Activated T-cell treated with anti-CD3 and anti-CD28 coated beads for 1 hour (primary cell): ENCODE results near the gene CNP.
"Not testable (repeated sequence)": the region's sequence is repeated elsewhere in the genome, so short reads cannot be mapped to it uniquely, and the experiment has no call there.

Experiments used
- DNase-seq: peaks from one replicate; pipeline ENCODE4 v3.0.0-alpha.2; 2020; ENCODE audit warnings: low read depth

Gene CNP

GRCh38 chr17:41966463-41967140, at the start of gene CNP:
CNP (plus strand) TSS chr17:41966795; CDS start chr17:41966885, 90 bp downstream.
- DNase-seq = peak; percentile 89

GRCh38 chr17:41917192-41917591, 49.4 kb upstream of the CNP start:
- DNase-seq = no peak

- DNase-seq = peak; percentile 26
These were observed 48.8 kb upstream of the CNP start for GRCh38 chr17:41917679-41918313.

- peak; percentile 94 for DNase-seq
These were observed 48.1 kb upstream of the CNP start, which contains the start of gene ACLY for GRCh38 chr17:41918314-41919164. ACLY (minus strand) TSS chr17:41918951; CDS start chr17:41913873, 5,078 bp downstream.

- DNase-seq = no peak
These were observed 47.3 kb upstream of the CNP start for GRCh38 chr17:41919165-41919817.

GRCh38 chr17:41919840-41920579, 46.6 kb upstream of the CNP start:
- no peak for DNase-seq

GRCh38 chr17:41920580-41920955, 46.0 kb upstream of the CNP start:
- no peak for DNase-seq

GRCh38 chr17:41925991-41926590, 40.5 kb upstream of the CNP start:
- no peak for DNase-seq

GRCh38 chr17:41928693-41929251, 37.8 kb upstream of the CNP start:
- no peak for DNase-seq

GRCh38 chr17:41930009-41930832, 36.4 kb upstream of the CNP start, which contains the start of gene ODAD4:
ODAD4 (plus strand) TSS chr17:41930617; CDS start chr17:41930724, 107 bp downstream.
- DNase-seq = peak; percentile 91

- not testable (repeated sequence) for DNase-seq
These were observed 35.8 kb upstream of the CNP start for GRCh38 chr17:41930833-41931156.

- not testable (repeated sequence) for DNase-seq
These were observed 34.9 kb upstream of the CNP start for GRCh38 chr17:41931715-41932114.

GRCh38 chr17:41932816-41933389, 33.7 kb upstream of the CNP start:
- DNase-seq = no peak

- no peak for DNase-seq
These were observed 31.0 kb upstream of the CNP start for GRCh38 chr17:41935641-41936040.

GRCh38 chr17:41937970-41938954, 28.3 kb upstream of the CNP start:
- no peak for DNase-seq

GRCh38 chr17:41939044-41939692, 27.4 kb upstream of the CNP start:
- no peak for DNase-seq

- DNase-seq = no peak
These were observed 26.9 kb upstream of the CNP start for GRCh38 chr17:41939693-41940090.

GRCh38 chr17:41941168-41941567, 25.4 kb upstream of the CNP start:
- no peak for DNase-seq
